Measurements from ENCODE around the gene RLBP1.

- TF ChIP-seq POLR2AphosphoS5 (IDR thresholded peaks at IDR 0.05) (no peak), CTCF (IDR thresholded peaks at IDR 0.05 in 8 of 11, conservative IDR thresholded peaks at IDR 0.05 in 3 of 11) (no peak)
Measured at GRCh38 chr15:89165677-89166076, 55.7 kb downstream of the RLBP1 start.
